Caco-2 (cell line): ENCODE data around the gene AJUBA. TPM values are rescaled to one million over a fixed set of nuclear protein-coding genes. Genes with fewer than 3 reads are reported as not detected.

Experiments
- BruUV-seq: library from RNA; stranded (reverse); fragments of 400-500 nt; replicated peaks from 2 replicates; lab custom pipeline; 2021; lab: Mats Ljungman, UMichigan
- CTCF ChIA-PET: fragments of 300-600 bp; sonication (Branson Sonifier 250); formaldehyde crosslinking; loops from one replicate; lab custom pipeline; 2022; ENCODE audit warnings: antibody characterized with exemption; lab: Charles Lee
- POLR2A ChIA-PET: fragments of 300-600 bp; sonication (Branson Sonifier 250); formaldehyde crosslinking; loops from one replicate; lab custom pipeline; 2022; ENCODE audit warnings: antibody characterized with exemption; lab: Charles Lee
- DNase-seq, 2 experiments: peaks; one replicate each; pipeline versions ENCODE4 v3.0.0 to v3.0.0-alpha.2; 2020 to 2022
- H3K27me3 ChIP-seq: replicated peaks from 2 replicates; pipeline ENCODE4 v1.6.0; 2011; ENCODE audit warnings: low read length; ENCODE audit not compliant: control insufficient read depth, insufficient read depth
- H3K36me3 ChIP-seq: 2 replicates; pipeline ENCODE4 v1.5.1; 2011; ENCODE audit warnings: low read length; ENCODE audit not compliant: control insufficient read depth, insufficient read depth
- H3K4me1 ChIP-seq: fragments of 250-450 bp; sonication (Bioruptor Pico); 2 replicates; pipeline ENCODE4 v1.5.1; 2020; ENCODE audit warnings: mild to moderate bottlenecking
- H3K4me3 ChIP-seq: 2 replicates; pipeline ENCODE4 v1.5.1; 2011; ENCODE audit warnings: low read depth, mild to moderate bottlenecking, control low read depth, low read length
- H3K9me3 ChIP-seq: fragments of 250-450 bp; sonication (Bioruptor Pico); 2 replicates; pipeline ENCODE4 v1.5.1; 2020; ENCODE audit warnings: mild to moderate bottlenecking, moderate library complexity
- H3K27ac Mint-ChIP-seq: one replicate; pipeline ENCODE4 v1.8.0; 2022; ENCODE audit warnings: mixed read lengths; ENCODE audit not compliant: unreplicated experiment
- H3K27me3 Mint-ChIP-seq: one replicate; pipeline ENCODE4 v1.8.0; 2022; ENCODE audit warnings: mixed read lengths; ENCODE audit not compliant: insufficient read depth, unreplicated experiment
- H3K36me3 Mint-ChIP-seq: one replicate; pipeline ENCODE4 v1.8.0; 2022; ENCODE audit warnings: mild to moderate bottlenecking, mixed read lengths; ENCODE audit not compliant: insufficient read depth, unreplicated experiment
- H3K4me1 Mint-ChIP-seq: one replicate; pipeline ENCODE4 v1.8.0; 2022; ENCODE audit warnings: low read depth, mixed read lengths; ENCODE audit not compliant: unreplicated experiment
- H3K4me3 Mint-ChIP-seq: one replicate; pipeline ENCODE4 v1.8.0; 2022; ENCODE audit warnings: mild to moderate bottlenecking, moderate library complexity, mixed read lengths; ENCODE audit not compliant: unreplicated experiment
- H3K9me3 Mint-ChIP-seq: one replicate; pipeline ENCODE4 v1.8.0; 2022; ENCODE audit warnings: mixed read lengths; ENCODE audit not compliant: unreplicated experiment
- intact Hi-C: fragments of 100-400 bp; cut with micrococcal nuclease; formaldehyde crosslinking; loops from one replicate; pipeline ENCODE4 v1.10.0; 2022; ENCODE audit not compliant: unreplicated experiment
- total RNA-seq: library from RNA; stranded (reverse); gene quantifications from 2 replicates; pipeline ENCODE4 v1.2.3, GENCODE V29; 2022
- TF ChIP-seq, protein P1 (sequence below), 2 experiments: fragments of 200-600 bp in 1 of 2; IDR thresholded peaks; 1 replicate in 1 of 2; 2 replicates in 1 of 2; pipeline versions ENCODE4 v1.5.1 to v1.8.0; 2011 to 2022; ENCODE audit warnings: antibody characterized with exemption in 1 of 2, control low read depth in 1 of 2, inconsistent platforms in 1 of 2, low read depth in 1 of 2, low read length in 1 of 2, mild to moderate bottlenecking in 1 of 2, moderate library complexity in 1 of 2; ENCODE audit not compliant: insufficient read depth in 1 of 2, severe bottlenecking in 1 of 2, unreplicated experiment in 1 of 2

AJUBA gene
- total RNA-seq, 1 experiment from 2014 or later, result 211 TPM

DNA sequence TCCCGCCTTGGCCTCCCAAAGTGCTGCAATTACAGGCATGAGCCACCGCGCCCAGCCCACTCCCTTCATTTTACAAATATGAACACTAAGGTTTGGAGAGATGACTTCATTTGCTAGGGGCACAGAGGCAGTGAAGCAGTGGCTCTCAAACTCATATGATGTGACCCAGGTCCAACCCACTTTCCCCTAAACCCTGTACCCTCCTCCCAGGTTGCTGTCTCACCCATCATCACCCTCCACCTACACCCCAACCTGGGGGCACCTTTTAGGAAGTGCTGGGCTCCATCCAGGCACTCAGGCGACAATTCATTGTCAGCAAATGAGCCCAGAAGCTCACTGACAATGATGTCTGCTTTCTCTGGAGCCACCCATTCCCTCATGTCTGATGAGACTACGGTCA, 58.6 kb downstream of the AJUBA start:
- Histone ChIP-seq H3K36me3 (peaks cover 3% of the 10 kb centered on the region), H3K4me1 (peaks cover 4% of the 10 kb centered on the region; the same call in 1 of the 2 replicates), H3K27me3 (no peaks in the 10 kb centered on the region), H3K4me3 (no peak overlapping the region), H3K9me3 (no peaks in the 10 kb centered on the region)
- intact Hi-C loops, result no loop called here
- Mint-ChIP-seq H3K4me3 (no peak overlapping the region), H3K36me3 (peaks cover 74% of the 10 kb centered on the region), H3K27me3 (peaks cover 2% of the 10 kb centered on the region), H3K27ac (no peak overlapping the region), H3K4me1 (peaks cover 6% of the 10 kb centered on the region), H3K9me3 (no peaks in the 10 kb centered on the region)
- DNase-seq, result no peak
- TF ChIP-seq, protein P1, sequence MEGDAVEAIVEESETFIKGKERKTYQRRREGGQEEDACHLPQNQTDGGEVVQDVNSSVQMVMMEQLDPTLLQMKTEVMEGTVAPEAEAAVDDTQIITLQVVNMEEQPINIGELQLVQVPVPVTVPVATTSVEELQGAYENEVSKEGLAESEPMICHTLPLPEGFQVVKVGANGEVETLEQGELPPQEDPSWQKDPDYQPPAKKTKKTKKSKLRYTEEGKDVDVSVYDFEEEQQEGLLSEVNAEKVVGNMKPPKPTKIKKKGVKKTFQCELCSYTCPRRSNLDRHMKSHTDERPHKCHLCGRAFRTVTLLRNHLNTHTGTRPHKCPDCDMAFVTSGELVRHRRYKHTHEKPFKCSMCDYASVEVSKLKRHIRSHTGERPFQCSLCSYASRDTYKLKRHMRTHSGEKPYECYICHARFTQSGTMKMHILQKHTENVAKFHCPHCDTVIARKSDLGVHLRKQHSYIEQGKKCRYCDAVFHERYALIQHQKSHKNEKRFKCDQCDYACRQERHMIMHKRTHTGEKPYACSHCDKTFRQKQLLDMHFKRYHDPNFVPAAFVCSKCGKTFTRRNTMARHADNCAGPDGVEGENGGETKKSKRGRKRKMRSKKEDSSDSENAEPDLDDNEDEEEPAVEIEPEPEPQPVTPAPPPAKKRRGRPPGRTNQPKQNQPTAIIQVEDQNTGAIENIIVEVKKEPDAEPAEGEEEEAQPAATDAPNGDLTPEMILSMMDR (IDR thresholded peaks at IDR 0.05; ENCODE audit: insufficient read depth in 1 of 2, low read depth in 1 of 2, low read length in 1 of 2, severe bottlenecking in 1 of 2, unreplicated experiment in 1 of 2), result no peak
- POLR2A ChIA-PET, result interaction anchor here (0.6 kb wide), 1 partner anchor 30 kb away, joined by 4 read pairs; no protein-coding TSS in a partner anchor
- no TSS peak for BruUV-seq
- CTCF ChIA-PET, result no interaction called here

DNA sequence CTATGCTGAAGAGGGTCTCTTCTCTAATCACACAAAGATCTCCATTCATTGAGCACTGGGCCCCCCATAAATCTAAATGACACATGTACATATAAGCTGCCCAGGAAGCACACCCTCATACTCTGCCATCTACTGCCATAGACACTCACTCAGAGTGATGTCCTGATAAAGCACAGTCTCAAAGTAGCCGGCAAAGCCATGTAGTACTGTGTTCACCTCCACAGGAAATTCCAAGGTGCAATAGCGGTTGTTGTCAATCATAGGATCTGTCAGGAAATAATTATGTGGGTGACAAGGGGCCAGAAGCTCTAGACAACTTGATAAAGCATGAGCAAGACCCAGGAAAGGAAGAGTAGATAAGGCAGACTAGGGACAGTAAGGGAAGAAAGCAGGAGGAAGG, 60.1 kb downstream of the AJUBA start:
- Mint-ChIP-seq H3K27ac (no peak overlapping the region), H3K4me1 (peaks cover 6% of the 10 kb centered on the region), H3K4me3 (no peak overlapping the region), H3K9me3 (no peaks in the 10 kb centered on the region), H3K27me3 (peaks cover 2% of the 10 kb centered on the region), H3K36me3 (peaks cover 86% of the 10 kb centered on the region)
- Histone ChIP-seq H3K9me3 (no peaks in the 10 kb centered on the region), H3K27me3 (no peaks in the 10 kb centered on the region), H3K4me1 (peaks cover 8% of the 10 kb centered on the region), H3K4me3 (no peak overlapping the region), H3K36me3 (peaks cover 3% of the 10 kb centered on the region; the same call in 1 of the 2 replicates)
- ChIA-PET CTCF (no interaction called here), POLR2A (no interaction called here)
- TF ChIP-seq, protein P1 (IDR thresholded peaks at IDR 0.05; ENCODE audit: insufficient read depth in 1 of 2, low read depth in 1 of 2, low read length in 1 of 2, severe bottlenecking in 1 of 2, unreplicated experiment in 1 of 2), result no peak
- DNase-seq, result no peak
- BruUV-seq, result no TSS peak
- intact Hi-C loops, result no loop called here

Other genes starting within 250 kb of the AJUBA start
- gene OXA1L, start 215.9 kb downstream of the AJUBA start, total RNA-seq, result 110 and 116 TPM in 2 replicates
- 380 and 443 TPM in 2 replicates for gene SLC7A7, start 167.1 kb downstream of the AJUBA start, total RNA-seq
- 149 TPM in 2 replicates for gene MRPL52, start 152.7 kb downstream of the AJUBA start, total RNA-seq
- gene MMP14, start 146.0 kb downstream of the AJUBA start, total RNA-seq, result 57.2 and 62.9 TPM in 2 replicates
- gene LRP10, start 110.8 kb downstream of the AJUBA start, total RNA-seq, result 29.6 and 34.0 TPM in 2 replicates
- gene REM2, start 99.3 kb downstream of the AJUBA start, total RNA-seq, result 0.41 and 0.44 TPM in 2 replicates
- gene RBM23, start 63.4 kb downstream of the AJUBA start, total RNA-seq, result 67.0 and 70.0 TPM in 2 replicates
- 107 and 111 TPM in 2 replicates for gene PRMT5, start 53.2 kb downstream of the AJUBA start, total RNA-seq
- 67.7 and 70.7 TPM in 2 replicates for gene HAUS4, start 25.5 kb downstream of the AJUBA start, total RNA-seq
- gene C14orf93, start 27.6 kb upstream of the AJUBA start, total RNA-seq, result 7.2 and 7.8 TPM in 2 replicates
- gene PSMB5, start 52.3 kb upstream of the AJUBA start, total RNA-seq, result 172 and 189 TPM in 2 replicates
- not detected in 2 replicates for gene PSMB11, start 59.7 kb upstream of the AJUBA start, total RNA-seq
- gene CDH24, start 75.0 kb upstream of the AJUBA start, total RNA-seq, result 7.9 TPM in 2 replicates
- gene ACIN1, start 112.6 kb upstream of the AJUBA start, total RNA-seq, result 193 and 201 TPM in 2 replicates
- gene C14orf119, start 113.0 kb upstream of the AJUBA start, total RNA-seq, result 46.3 and 52.0 TPM in 2 replicates
- gene CIROP, start 122.4 kb upstream of the AJUBA start, total RNA-seq, result not detected in 2 replicates
- gene CEBPE, start 136.7 kb upstream of the AJUBA start, total RNA-seq, result not detected in 2 replicates
- gene SLC7A8, start 201.1 kb upstream of the AJUBA start, total RNA-seq, result 26.9 and 28.9 TPM in 2 replicates